ENCODE data around the gene ASAP2. TPM values are rescaled to one million over a fixed set of nuclear protein-coding genes. Genes with fewer than 3 reads are reported as not detected.

Gene ASAP2
- polyA plus RNA-seq, 1 experiment, result 30.0 TPM

- H3K27me3 ChIP-seq (ENCODE audit: control insufficient read depth, insufficient read depth, low read length), result no peaks in the 10 kb centered on the region
- ChIA-PET CTCF (no interaction called here), POLR2A (no interaction called here)
- H3K4me3 ChIP-seq (ENCODE audit: low read depth, low read length), result no peak overlapping the region
- DNase-seq (ENCODE audit: low read depth, low spot score), result no peak
- no peak overlapping the region for H3K27ac ChIP-seq (ENCODE audit: low read depth, low read length)
- no peaks in the 10 kb centered on the region for H3K9me3 ChIP-seq (ENCODE audit: control insufficient read depth, insufficient read depth, low read length)
- no peak for TF ChIP-seq CTCF (IDR thresholded peaks at IDR 0.05; ENCODE audit: low read depth, low read length)
These were observed 13.6 kb downstream of the ASAP2 start for GRCh38 chr2:9220201-9220600.

GRCh38 chr2:9221223-9221622 is 14.6 kb downstream of the ASAP2 start:
- Histone ChIP-seq H3K27me3 (ENCODE audit: control insufficient read depth, insufficient read depth, low read length) (no peaks in the 10 kb centered on the region), H3K4me3 (ENCODE audit: low read depth, low read length) (no peak overlapping the region), H3K9me3 (ENCODE audit: control insufficient read depth, insufficient read depth, low read length) (no peaks in the 10 kb centered on the region), H3K27ac (ENCODE audit: low read depth, low read length) (no peak overlapping the region)
- DNase-seq (ENCODE audit: low read depth, low spot score), result no peak
- ChIA-PET CTCF (no interaction called here), POLR2A (no interaction called here)
- TF ChIP-seq CTCF (IDR thresholded peaks at IDR 0.05; ENCODE audit: low read depth, low read length), result no peak

DNA sequence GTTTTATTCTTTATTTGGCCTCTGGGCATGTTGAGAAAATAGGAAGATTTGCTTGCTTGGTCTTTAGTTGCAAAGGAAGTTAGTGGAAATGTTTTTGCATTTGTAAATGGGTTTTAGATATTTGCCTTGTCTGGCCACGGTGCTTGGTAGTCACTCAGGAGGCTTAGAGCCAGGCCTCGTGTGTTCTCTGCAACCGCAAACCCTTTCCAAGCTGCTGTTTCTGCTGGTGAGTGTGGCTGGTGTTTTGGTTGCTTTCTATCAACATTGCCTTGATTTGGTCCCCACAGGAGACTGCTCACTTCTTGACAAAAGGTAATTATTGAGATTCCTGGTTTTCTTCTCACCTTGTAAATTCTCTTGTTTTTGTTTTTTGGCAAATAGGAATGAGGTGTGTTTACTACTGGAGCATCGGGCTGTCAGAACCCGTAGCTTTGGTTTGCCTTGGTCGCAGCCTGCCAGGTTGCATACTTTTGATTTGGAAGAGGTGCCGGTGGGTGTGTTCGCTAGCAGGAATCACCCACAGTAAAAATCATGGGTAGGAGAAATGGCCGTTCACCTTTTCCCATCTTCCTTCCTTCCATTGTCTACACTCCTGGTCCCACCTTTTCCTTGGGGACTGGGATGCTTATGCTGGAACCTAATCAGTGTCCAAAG is 15.8 kb downstream of the ASAP2 start:
- no peak for TF ChIP-seq CTCF (IDR thresholded peaks at IDR 0.05; ENCODE audit: low read depth, low read length)
- DNase-seq (ENCODE audit: low read depth, low spot score), result no peak
- Histone ChIP-seq H3K9me3 (ENCODE audit: control insufficient read depth, insufficient read depth, low read length) (no peaks in the 10 kb centered on the region), H3K27ac (ENCODE audit: low read depth, low read length) (no peak overlapping the region), H3K4me3 (ENCODE audit: low read depth, low read length) (no peak overlapping the region), H3K27me3 (ENCODE audit: control insufficient read depth, insufficient read depth, low read length) (no peaks in the 10 kb centered on the region)
- CTCF ChIA-PET, result interaction anchor here (0.6 to 1.4 kb wide), 2 partner anchors 10 kb away, joined by 3 read pairs; no protein-coding TSS in a partner anchor
- POLR2A ChIA-PET, result no interaction called here

DNA sequence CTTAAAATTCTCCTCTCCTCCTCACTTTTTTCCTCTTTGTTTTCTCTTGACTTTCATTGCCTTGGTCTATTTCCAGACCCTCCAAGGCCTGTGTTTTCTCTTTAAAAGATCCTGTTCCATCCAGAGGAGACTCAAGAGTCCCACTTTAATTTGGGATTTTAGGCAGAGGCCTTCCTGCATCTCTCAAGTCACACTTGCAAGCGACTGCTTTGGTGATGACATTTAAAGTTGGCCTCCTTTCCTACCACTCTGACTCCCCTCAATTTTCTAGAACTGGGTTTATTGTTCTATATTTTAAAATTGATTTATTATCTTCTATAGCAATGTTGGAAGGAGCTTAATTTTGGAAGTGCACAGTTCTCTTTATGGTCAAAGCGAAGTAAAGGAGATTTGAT is 16.3 kb downstream of the ASAP2 start:
- H3K27me3 ChIP-seq (ENCODE audit: control insufficient read depth, insufficient read depth, low read length), result no peaks in the 10 kb centered on the region
- no peak overlapping the region for H3K27ac ChIP-seq (ENCODE audit: low read depth, low read length)
- ChIA-PET CTCF (interaction anchor here (1.4 kb wide), 1 partner anchor 9 kb away, joined by 3 read pairs; no protein-coding TSS in a partner anchor), POLR2A (no interaction called here)
- no peak for TF ChIP-seq CTCF (IDR thresholded peaks at IDR 0.05; ENCODE audit: low read depth, low read length)
- H3K4me3 ChIP-seq (ENCODE audit: low read depth, low read length), result no peak overlapping the region
- H3K9me3 ChIP-seq (ENCODE audit: control insufficient read depth, insufficient read depth, low read length), result no peaks in the 10 kb centered on the region
- DNase-seq (ENCODE audit: low read depth, low spot score), result no peak

DNA sequence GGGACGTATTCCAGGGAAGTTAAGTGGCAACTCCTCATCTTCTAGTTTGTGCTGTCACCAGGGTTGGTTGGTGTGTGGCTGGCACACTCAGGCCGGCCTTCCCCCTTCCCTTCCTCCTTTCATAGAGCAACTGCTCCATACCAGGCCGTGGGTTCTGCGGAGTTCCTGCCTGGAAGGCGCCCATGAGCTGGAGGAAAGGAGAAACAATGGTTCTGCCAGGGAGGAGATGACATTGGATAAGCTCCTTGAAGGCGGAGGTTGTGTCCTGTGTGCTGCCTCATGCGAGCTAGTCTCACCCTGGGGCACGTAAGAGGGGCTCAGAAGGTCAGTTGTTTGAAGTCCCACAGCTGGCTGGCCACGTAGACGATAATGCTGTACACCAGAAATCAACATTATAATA is 19.2 kb downstream of the ASAP2 start:
- no peak for DNase-seq (ENCODE audit: low read depth, low spot score)
- Histone ChIP-seq H3K4me3 (ENCODE audit: low read depth, low read length) (no peak overlapping the region), H3K9me3 (ENCODE audit: control insufficient read depth, insufficient read depth, low read length) (no peaks in the 10 kb centered on the region), H3K27ac (ENCODE audit: low read depth, low read length) (no peak overlapping the region), H3K27me3 (ENCODE audit: control insufficient read depth, insufficient read depth, low read length) (no peaks in the 10 kb centered on the region)
- POLR2A ChIA-PET, result no interaction called here
- TF ChIP-seq CTCF (IDR thresholded peaks at IDR 0.05; ENCODE audit: low read depth, low read length), result no peak
- CTCF ChIA-PET, result no interaction called here
